Gastroesophageal sphincter (tissue), 3 donors: ENCODE results near the gene CYLD.

Experiments used
- CTCF ChIP-seq, 4 experiments: fragments of 200-600 bp in 2 of 4; fragments of 450-650 bp in 2 of 4; sonication (generic) in 1 of 4; IDR thresholded peaks; one replicate each; pipeline ENCODE4 v1.5.1; 2017 to 2019; ENCODE audit warnings: antibody characterized with exemption in 4 of 4, mild to moderate bottlenecking in 2 of 4, moderate library complexity in 2 of 4
- POLR2A ChIP-seq, 2 donors: fragments of 450-650 bp; IDR thresholded peaks; one replicate each; pipeline ENCODE4 v1.6.1; 2017; ENCODE audit warnings: antibody characterized with exemption in 2 of 2, mild to moderate bottlenecking in 2 of 2, moderate library complexity in 1 of 2

GRCh38 chr16:50771366-50771765, 29.5 kb downstream of the CYLD start:
- TF ChIP-seq CTCF (IDR thresholded peaks at IDR 0.05) (no peak), POLR2A (IDR thresholded peaks at IDR 0.05) (no peak)
